Heart left ventricle (tissue), 13 donors: ENCODE data around the gene ZNF280D.

ENCODE experiments used
- POLR2A ChIP-seq, 2 donors: fragments of 450-650 bp; IDR thresholded peaks; one replicate each; pipeline ENCODE4 v1.6.1; 2017; ENCODE audit warnings: antibody characterized with exemption in 2 of 2, mild to moderate bottlenecking in 2 of 2, moderate library complexity in 2 of 2
- TF ChIP-seq, protein P1 (sequence below), 12 donors: fragments of 200-600 bp; sonication (generic) in 4 of 12; IDR thresholded peaks; one replicate each; pipeline versions ENCODE4 v1.5.0 to v1.8.0; 2018 to 2022; ENCODE audit warnings: antibody characterized with exemption in 12 of 12, mild to moderate bottlenecking in 5 of 12
- donor health status: ischemic (EF 13 %, LVEDD 7.1; RV severe dilation, severe dysfunction).
- donor health status: DM: no; HTN: yes; CAD: no.
- donor health status: DM: no; HTN: no; CAD: no.
- donor health status: ischemic (EF 25% LVEDD 6.9; RV normal size, moderate dysfunction).
- donor health status: ischemic (EF 25% LVEDD 5.7; RV mildly dilated, moderate dysfunction).
- donor health status: ischemic (EF 35%, LVEDD 5.7; RV mildly dilated, moderate dysfunction).
- donor health status: nonischemic (EF 11% LVEDD 7.7; RV severe dilation, severe dysfunction).
- donor health status: DM: yes; HTN: yes; CAD: no.
- donor health status: PGD.
- donor health status: ischemic (EF 29% LVEDD 5.4; RV normal size, mild dysfunction).
- donor health status: nonischemic (EF 23%, LVEDD 6.1; RV moderate dilation, normal function).

DNA sequence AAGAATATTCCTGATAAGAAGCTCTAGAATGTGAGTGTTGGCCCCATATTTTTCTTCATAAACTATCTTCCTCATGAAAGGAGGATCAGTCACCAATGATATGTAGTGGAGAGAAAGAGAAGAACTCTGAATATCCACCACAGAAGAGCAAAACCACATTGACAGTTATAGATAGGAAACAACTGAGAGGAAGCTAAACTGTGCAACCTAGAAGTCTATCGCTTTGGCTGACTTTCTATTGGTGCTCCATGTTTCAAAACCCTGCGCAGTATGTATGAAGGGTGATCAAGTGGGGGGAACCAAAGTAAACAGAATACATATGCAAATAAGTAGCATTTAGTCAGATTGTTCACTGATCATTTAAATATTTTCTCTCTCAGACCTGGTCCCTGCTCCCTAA lies 41.0 kb upstream of the ZNF280D start:
- TF ChIP-seq, protein P1, sequence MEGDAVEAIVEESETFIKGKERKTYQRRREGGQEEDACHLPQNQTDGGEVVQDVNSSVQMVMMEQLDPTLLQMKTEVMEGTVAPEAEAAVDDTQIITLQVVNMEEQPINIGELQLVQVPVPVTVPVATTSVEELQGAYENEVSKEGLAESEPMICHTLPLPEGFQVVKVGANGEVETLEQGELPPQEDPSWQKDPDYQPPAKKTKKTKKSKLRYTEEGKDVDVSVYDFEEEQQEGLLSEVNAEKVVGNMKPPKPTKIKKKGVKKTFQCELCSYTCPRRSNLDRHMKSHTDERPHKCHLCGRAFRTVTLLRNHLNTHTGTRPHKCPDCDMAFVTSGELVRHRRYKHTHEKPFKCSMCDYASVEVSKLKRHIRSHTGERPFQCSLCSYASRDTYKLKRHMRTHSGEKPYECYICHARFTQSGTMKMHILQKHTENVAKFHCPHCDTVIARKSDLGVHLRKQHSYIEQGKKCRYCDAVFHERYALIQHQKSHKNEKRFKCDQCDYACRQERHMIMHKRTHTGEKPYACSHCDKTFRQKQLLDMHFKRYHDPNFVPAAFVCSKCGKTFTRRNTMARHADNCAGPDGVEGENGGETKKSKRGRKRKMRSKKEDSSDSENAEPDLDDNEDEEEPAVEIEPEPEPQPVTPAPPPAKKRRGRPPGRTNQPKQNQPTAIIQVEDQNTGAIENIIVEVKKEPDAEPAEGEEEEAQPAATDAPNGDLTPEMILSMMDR (IDR thresholded peaks at IDR 0.05), result no peak
- TF ChIP-seq POLR2A (IDR thresholded peaks at IDR 0.05), result no peak
